Activated CD4-positive, alpha-beta memory T cell treated with anti-CD3 and anti-CD28 coated beads, Interleukin-2, amount 10 ng/mL, durations not matched to agents 7 days and 5 days (primary cell): Measurements from ENCODE around the gene TRPV6. TPM values are rescaled to one million over a fixed set of nuclear protein-coding genes. Genes with fewer than 3 reads are reported as not detected.

Experiments
- CTCF ChIA-PET: fragments of 350-600 bp; sonication (Branson Sonifier 250); formaldehyde crosslinking; loops from one replicate; lab custom pipeline; 2021; ENCODE audit warnings: antibody characterized with exemption, inconsistent platforms; lab: Charles Lee
- POLR2A ChIA-PET: fragments of 350-600 bp; sonication (Branson Sonifier 250); formaldehyde crosslinking; loops from one replicate; lab custom pipeline; 2021; ENCODE audit warnings: antibody characterized with exemption; lab: Charles Lee
- DNase-seq: peaks from one replicate; pipeline ENCODE4 v3.0.0-alpha.2; 2020
- H3K27ac Mint-ChIP-seq: one replicate; pipeline ENCODE4 v1.8.0; 2021; ENCODE audit warnings: mild to moderate bottlenecking, mixed read lengths
- H3K27me3 Mint-ChIP-seq: one replicate; pipeline ENCODE4 v1.8.0; 2021; ENCODE audit warnings: mixed read lengths
- H3K36me3 Mint-ChIP-seq: one replicate; pipeline ENCODE4 v1.8.0; 2021; ENCODE audit warnings: low read depth, mixed read lengths
- H3K4me1 Mint-ChIP-seq: one replicate; pipeline ENCODE4 v1.8.0; 2021; ENCODE audit warnings: mixed read lengths
- H3K4me3 Mint-ChIP-seq: one replicate; pipeline ENCODE4 v1.8.0; 2021; ENCODE audit warnings: mild to moderate bottlenecking, mixed read lengths
- H3K9me3 Mint-ChIP-seq: one replicate; pipeline ENCODE4 v1.8.0; 2021; ENCODE audit warnings: mixed read lengths
- total RNA-seq, 2 experiments: library from RNA; stranded (reverse); gene quantifications; one replicate each; pipeline ENCODE4 v1.2.3, GENCODE V29; 2021

The TRPV6 gene
- total RNA-seq, 2 experiments from 2014 or later: not detected

DNA sequence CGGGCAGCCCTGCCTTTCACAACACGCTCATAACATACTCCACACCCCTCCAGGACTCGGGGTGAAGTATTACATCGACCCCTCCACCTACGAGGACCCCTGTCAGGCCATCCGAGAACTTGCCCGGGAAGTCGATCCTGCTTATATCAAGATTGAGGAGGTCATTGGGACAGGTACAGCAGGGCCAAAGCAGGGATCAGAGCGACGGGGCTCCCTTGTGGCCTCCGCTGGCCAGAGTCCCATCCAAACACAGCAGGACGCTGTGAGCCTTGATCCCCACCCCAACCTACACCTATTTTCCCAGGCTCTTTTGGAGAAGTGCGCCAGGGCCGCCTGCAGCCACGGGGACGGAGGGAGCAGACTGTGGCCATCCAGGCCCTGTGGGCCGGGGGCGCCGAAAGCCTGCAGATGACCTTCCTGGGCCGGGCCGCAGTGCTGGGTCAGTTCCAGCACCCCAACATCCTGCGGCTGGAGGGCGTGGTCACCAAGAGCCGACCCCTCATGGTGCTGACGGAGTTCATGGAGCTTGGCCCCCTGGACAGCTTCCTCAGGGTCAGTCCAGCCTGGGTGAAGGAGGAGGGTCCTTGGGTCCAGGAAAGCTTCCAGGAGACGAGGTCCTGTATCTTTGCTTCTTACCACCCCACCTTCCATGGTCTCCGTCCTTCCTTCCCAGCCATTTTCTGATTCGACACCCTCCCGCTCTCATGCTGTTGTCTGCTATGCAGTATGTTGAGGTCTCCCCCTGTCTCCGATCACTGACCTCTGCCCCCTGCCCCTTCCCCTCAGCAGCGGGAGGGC, 17.2 kb downstream of the TRPV6 start:
- H3K36me3 Mint-ChIP-seq: no peaks in the 10 kb centered on the region
- no peaks in the 10 kb centered on the region for H3K4me1 Mint-ChIP-seq
- no peaks in the 10 kb centered on the region for H3K9me3 Mint-ChIP-seq
- no peak overlapping the region for H3K4me3 Mint-ChIP-seq
- peak; percentile 4 for DNase-seq
- H3K27me3 Mint-ChIP-seq: no peaks in the 10 kb centered on the region
- ChIA-PET POLR2A (no interaction called here), CTCF (interaction anchor here (1.5 kb wide), 1 partner anchor 11 kb away, joined by 7 read pairs; no protein-coding TSS in a partner anchor)
- no peak overlapping the region for H3K27ac Mint-ChIP-seq

DNA sequence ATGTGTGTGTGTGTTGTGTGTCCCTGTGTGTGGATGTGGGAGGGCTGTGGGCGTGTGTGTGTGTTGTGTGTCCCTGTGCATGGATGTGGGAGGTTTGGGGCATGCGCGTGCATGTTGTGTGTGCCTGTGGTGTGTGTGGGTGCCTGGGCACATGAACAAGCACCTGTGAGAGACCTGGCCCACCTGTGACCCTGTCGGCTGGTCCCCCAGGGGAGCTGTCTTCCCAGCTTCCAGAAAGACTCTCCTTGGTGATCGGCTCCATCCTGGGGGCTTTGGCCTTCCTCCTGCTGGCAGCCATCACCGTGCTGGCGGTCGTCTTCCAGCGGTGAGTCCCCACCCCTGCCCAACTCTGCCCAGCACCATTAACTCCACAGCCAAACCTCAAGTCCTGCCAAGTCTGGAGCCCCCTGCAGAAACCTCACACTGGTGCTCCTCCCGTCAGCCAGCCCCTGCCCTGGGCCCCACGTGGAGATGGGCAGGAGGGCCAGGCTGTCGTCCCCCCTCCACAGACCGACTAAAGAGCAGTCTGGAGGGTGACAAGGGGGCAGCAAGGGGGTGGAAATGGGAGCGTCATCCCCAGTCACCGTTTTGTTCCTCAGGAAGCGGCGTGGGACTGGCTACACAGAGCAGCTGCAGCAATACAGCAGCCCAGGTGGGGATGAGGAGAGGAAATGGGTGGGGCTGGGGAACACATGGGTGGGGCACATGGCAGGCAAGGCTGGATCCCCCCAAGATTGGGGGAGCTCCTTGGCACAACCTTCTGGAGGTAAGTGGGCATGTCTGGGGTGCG, 18.0 kb downstream of the TRPV6 start:
- no peak overlapping the region for H3K4me3 Mint-ChIP-seq
- H3K27ac Mint-ChIP-seq: no peak overlapping the region
- POLR2A ChIA-PET: no interaction called here
- H3K27me3 Mint-ChIP-seq: no peaks in the 10 kb centered on the region
- H3K9me3 Mint-ChIP-seq: no peaks in the 10 kb centered on the region
- no peaks in the 10 kb centered on the region for H3K36me3 Mint-ChIP-seq
- DNase-seq: peak; percentile 11
- CTCF ChIA-PET: interaction anchor here (1.9 kb wide), 1 partner anchor 264 kb away, joined by 4 read pairs; no protein-coding TSS in a partner anchor
- H3K4me1 Mint-ChIP-seq: no peaks in the 10 kb centered on the region

DNA sequence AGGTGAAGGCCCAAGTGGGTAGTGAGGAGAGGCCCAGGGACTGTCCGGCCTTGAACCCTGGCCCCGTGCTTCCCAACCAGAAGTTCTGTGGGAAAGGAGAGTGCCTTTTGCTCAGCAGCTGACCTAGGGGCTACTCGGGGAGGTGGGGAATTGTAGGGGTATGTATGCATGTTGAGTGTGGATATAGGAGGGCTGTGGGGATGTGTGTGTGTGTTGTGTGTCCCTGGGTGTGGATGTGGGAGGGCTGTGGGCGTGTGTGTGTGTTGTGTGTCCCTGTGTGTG, 18.5 kb downstream of the TRPV6 start:
- ChIA-PET POLR2A (no interaction called here), CTCF (interaction anchor here (1.7 to 1.9 kb wide), 2 partner anchors 235 to 263 kb away, joined by 4 to 6 read pairs; no protein-coding TSS in a partner anchor)
- no peaks in the 10 kb centered on the region for H3K4me1 Mint-ChIP-seq

DNA sequence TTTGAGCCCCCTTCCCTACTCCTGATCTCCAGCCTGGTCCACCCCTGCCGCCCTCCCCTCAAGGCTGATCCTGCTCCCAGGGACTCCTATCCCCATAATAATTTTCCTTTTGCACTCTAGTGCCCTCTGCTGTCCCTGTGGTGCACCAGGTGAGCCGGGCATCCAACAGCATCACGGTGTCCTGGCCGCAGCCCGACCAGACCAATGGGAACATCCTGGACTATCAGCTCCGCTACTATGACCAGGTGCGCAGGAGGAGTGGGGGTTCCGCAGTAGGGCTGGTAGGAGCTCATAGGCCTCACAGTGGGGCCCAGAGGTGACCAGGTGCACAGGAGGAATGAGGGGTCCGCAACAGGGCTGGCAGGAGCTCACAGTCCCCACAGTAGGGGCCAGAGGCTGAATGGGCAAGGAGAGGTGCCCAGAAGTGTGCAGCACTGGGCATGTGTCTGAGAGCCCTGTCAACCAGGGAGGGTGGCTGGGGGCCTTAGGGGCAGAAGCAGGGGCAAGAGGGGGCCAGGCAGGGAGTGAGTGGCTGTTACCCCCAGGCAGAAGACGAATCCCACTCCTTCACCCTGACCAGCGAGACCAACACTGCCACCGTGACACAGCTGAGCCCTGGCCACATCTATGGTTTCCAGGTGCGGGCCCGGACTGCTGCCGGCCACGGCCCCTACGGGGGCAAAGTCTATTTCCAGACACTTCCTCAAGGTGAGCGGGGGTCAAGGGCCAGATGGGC, 19.0 kb downstream of the TRPV6 start:
- Mint-ChIP-seq H3K9me3 (no peaks in the 10 kb centered on the region), H3K27ac (no peak overlapping the region), H3K27me3 (no peaks in the 10 kb centered on the region), H3K4me3 (no peak overlapping the region), H3K36me3 (no peaks in the 10 kb centered on the region), H3K4me1 (no peaks in the 10 kb centered on the region)
- DNase-seq: peak; percentile 18
- CTCF ChIA-PET: interaction anchor here (0.6 to 1.9 kb wide), 9 partner anchors 9 to 520 kb away, joined by 3 to 6 read pairs (median 4); no protein-coding TSS in a partner anchor
- POLR2A ChIA-PET: no interaction called here

More for the DNA sequence above, 18.5 kb downstream of the TRPV6 start:
- no peak overlapping the region for H3K4me3 Mint-ChIP-seq
- H3K27me3 Mint-ChIP-seq: no peaks in the 10 kb centered on the region
- no peak for DNase-seq
- H3K27ac Mint-ChIP-seq: no peak overlapping the region
- no peaks in the 10 kb centered on the region for H3K9me3 Mint-ChIP-seq
- H3K36me3 Mint-ChIP-seq: no peaks in the 10 kb centered on the region

DNA sequence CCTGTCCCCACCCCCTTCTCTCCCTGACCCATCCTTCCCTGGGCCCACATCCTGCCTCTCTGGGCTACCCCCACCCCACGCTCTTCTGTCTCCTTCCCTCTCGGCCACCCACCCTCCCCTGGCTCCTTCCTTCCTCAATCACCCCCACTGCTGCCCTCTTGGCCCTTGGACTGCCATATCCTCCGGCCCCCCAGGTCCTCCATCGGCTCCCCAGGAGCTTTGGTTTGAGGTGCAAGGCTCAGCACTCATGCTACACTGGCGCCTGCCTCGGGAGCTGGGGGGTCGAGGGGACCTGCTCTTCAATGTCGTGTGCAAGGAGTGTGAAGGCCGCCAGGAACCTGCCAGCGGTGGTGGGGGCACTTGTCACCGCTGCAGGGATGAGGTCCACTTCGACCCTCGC, 19.8 kb downstream of the TRPV6 start:
- Mint-ChIP-seq H3K27me3 (no peaks in the 10 kb centered on the region), H3K9me3 (no peaks in the 10 kb centered on the region), H3K36me3 (no peaks in the 10 kb centered on the region), H3K4me1 (no peaks in the 10 kb centered on the region), H3K4me3 (no peak overlapping the region), H3K27ac (no peak overlapping the region)
- POLR2A ChIA-PET: no interaction called here
- CTCF ChIA-PET: interaction anchor here (0.6 to 1.7 kb wide), 8 partner anchors 8 to 521 kb away, joined by 3 to 6 read pairs (median 4); no protein-coding TSS in a partner anchor
- DNase-seq: peak; percentile 11

DNA sequence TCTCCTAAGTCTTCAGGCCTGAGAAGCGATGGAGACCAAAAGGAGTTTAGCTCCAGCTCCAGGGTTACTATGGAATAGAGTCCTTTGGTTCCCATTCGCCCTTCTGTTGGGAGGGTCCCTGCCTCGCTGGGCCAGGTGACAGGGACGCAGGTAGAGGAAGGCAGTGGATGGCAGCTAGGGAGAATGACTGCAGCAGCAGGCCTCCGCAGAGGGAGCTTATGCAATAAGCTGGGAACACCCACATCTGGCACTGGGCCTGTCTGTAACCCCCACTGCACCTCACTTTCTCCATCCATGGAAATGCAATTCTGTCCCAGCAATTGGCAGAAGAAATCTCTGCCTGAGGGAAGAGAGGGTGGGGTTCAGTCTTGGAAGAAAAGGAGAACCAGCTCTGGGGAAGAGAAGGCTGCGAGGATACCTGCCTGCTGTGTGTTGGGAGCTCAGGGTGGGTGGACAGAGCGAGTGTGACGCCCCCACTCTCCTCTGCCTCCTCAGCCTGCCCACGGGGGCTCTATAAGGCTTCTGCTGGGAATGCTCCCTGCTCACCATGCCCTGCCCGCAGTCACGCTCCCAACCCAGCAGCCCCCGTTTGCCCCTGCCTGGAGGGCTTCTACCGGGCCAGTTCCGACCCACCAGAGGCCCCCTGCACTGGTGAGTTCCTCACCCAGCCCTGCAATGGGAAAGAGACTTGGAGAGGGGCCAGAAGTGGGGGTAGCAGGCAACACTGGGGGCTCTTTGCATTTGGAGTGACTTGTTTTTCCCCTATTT, 20.4 kb downstream of the TRPV6 start:
- H3K4me1 Mint-ChIP-seq: no peaks in the 10 kb centered on the region
- peak; percentile 9 for DNase-seq
- ChIA-PET CTCF (interaction anchor here (0.7 to 1.7 kb wide), 6 partner anchors 8 to 249 kb away, joined by 3 to 6 read pairs (median 3); no protein-coding TSS in a partner anchor), POLR2A (no interaction called here)
- H3K4me3 Mint-ChIP-seq: no peak overlapping the region
- peaks cover 4% of the 10 kb centered on the region for H3K27me3 Mint-ChIP-seq
- H3K27ac Mint-ChIP-seq: no peak overlapping the region
- no peaks in the 10 kb centered on the region for H3K36me3 Mint-ChIP-seq
- H3K9me3 Mint-ChIP-seq: no peaks in the 10 kb centered on the region

DNA sequence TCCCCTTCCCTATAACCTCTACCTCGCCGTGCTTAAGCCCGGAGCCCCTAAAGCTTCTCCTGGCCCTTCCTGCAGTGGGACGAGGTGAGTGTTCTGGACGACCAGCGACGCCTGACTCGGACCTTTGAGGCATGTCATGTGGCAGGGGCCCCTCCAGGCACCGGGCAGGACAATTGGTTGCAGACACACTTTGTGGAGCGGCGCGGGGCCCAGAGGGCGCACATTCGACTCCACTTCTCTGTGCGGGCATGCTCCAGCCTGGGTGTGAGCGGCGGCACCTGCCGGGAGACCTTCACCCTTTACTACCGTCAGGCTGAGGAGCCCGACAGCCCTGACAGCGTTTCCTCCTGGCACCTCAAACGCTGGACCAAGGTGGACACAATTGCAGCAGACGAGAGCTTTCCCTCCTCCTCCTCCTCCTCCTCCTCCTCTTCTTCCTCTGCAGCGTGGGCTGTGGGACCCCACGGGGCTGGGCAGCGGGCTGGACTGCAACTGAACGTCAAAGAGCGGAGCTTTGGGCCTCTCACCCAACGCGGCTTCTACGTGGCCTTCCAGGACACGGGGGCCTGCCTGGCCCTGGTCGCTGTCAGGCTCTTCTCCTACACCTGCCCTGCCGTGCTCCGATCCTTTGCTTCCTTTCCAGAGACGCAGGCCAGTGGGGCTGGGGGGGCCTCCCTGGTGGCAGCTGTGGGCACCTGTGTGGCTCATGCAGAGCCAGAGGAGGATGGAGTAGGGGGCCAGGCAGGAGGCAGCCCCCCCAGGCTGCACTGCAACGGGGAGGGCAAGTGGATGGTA, 21.5 kb downstream of the TRPV6 start:
- Mint-ChIP-seq H3K4me3 (no peak overlapping the region), H3K27me3 (peaks cover 4% of the 10 kb centered on the region), H3K4me1 (no peaks in the 10 kb centered on the region), H3K36me3 (no peaks in the 10 kb centered on the region), H3K27ac (no peak overlapping the region), H3K9me3 (no peaks in the 10 kb centered on the region)
- POLR2A ChIA-PET: no interaction called here
- peak; percentile 14 for DNase-seq
- CTCF ChIA-PET: interaction anchor here (1.2 to 1.4 kb wide), 2 partner anchors 9 to 12 kb away, joined by 3 to 5 read pairs; no protein-coding TSS in a partner anchor

DNA sequence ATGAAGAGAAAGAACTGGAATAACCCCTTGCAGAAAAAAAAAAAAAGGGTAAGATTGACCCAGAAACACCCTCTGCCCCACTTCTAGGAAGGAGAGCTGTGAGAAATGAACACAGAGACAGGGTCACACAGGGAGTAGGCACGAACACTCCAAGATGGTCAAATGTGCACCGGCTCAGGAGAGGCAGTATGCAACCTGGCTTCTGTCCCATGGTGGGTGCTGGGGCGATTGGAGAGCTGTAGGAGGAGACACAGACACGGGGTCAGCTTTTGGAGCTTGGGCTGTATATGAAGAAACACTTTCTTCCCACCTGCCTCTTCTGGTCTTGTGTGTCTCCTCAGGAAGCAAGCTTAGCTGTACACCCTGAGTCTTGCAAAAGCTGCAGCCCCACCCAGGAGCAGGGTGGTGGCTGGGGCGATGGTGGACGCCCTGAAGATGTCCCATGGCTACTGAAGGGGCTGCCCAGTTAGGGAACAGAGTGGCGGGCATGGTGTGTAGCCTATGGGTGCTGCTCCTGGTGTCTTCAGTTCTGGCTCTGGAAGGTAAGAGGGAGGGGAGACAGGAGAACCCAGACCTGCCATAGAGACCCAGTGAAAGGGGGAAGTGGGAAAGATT, 22.7 kb downstream of the TRPV6 start:
- no peaks in the 10 kb centered on the region for H3K36me3 Mint-ChIP-seq
- H3K27ac Mint-ChIP-seq: no peak overlapping the region
- CTCF ChIA-PET: interaction anchor here (0.6 to 0.8 kb wide), 3 partner anchors 10 to 12 kb away, joined by 3 to 4 read pairs (median 3); no protein-coding TSS in a partner anchor

DNA sequence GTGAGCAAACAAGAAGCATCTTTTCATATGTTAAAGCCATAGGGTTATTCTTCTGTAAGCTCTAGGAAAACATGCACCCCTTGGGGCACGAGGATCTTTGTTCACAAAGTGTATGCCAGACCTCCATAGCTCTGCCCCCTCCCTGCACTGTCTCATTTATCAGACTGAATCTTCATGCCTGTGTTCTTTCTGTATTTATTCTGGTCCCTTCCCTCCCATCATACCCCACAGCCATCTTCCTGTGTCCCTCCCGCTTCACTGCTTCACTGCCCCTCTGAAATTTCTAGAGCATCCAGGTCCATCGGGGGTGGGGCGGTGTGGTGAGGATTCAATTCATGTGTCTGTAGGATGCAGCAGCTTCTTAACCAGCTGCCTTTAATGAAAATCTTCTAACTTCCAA, 23.2 kb downstream of the TRPV6 start:
- no peak overlapping the region for H3K27ac Mint-ChIP-seq
- peaks cover 4% of the 10 kb centered on the region for H3K27me3 Mint-ChIP-seq
- CTCF ChIA-PET: interaction anchor here (0.6 kb wide), 1 partner anchor 12 kb away, joined by 4 read pairs; no protein-coding TSS in a partner anchor
- DNase-seq: peak; percentile 14
- no peaks in the 10 kb centered on the region for H3K4me1 Mint-ChIP-seq
- no peaks in the 10 kb centered on the region for H3K9me3 Mint-ChIP-seq
- POLR2A ChIA-PET: no interaction called here
- no peak overlapping the region for H3K4me3 Mint-ChIP-seq
- H3K36me3 Mint-ChIP-seq: no peaks in the 10 kb centered on the region

More for the DNA sequence above, 22.7 kb downstream of the TRPV6 start:
- POLR2A ChIA-PET: no interaction called here
- H3K9me3 Mint-ChIP-seq: no peaks in the 10 kb centered on the region
- no peaks in the 10 kb centered on the region for H3K4me1 Mint-ChIP-seq
- peak; percentile 15 for DNase-seq
- peaks cover 4% of the 10 kb centered on the region for H3K27me3 Mint-ChIP-seq
- H3K4me3 Mint-ChIP-seq: no peak overlapping the region

DNA sequence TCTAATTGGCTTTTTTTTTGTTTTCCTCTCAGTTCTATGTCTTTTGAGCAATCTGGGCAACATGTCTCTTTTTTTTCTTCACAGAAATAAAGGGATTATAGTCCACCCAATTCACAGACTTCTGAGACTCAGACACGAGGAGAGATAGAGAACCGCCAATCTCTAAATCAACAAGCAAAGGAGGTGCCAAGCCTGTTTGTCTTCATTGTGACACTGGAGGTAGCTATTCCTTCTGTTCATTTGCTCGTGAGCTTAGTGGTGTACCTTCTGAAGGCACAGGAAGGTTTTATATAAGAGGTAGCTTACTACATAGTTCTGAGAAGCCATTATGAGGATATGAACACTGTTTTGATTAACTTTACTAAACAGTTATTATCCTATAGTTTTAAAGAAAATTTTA, 24.6 kb downstream of the TRPV6 start:
- CTCF ChIA-PET: interaction anchor here (0.6 to 1.4 kb wide), 4 partner anchors 12 to 345 kb away, joined by 3 to 4 read pairs (median 4); no protein-coding TSS in a partner anchor
- no peak overlapping the region for H3K4me3 Mint-ChIP-seq
- H3K4me1 Mint-ChIP-seq: no peaks in the 10 kb centered on the region
- no peak overlapping the region for H3K27ac Mint-ChIP-seq
- POLR2A ChIA-PET: no interaction called here
- peaks cover 14% of the 10 kb centered on the region for H3K27me3 Mint-ChIP-seq
- H3K36me3 Mint-ChIP-seq: no peaks in the 10 kb centered on the region
- DNase-seq: no peak
- H3K9me3 Mint-ChIP-seq: no peaks in the 10 kb centered on the region

DNA sequence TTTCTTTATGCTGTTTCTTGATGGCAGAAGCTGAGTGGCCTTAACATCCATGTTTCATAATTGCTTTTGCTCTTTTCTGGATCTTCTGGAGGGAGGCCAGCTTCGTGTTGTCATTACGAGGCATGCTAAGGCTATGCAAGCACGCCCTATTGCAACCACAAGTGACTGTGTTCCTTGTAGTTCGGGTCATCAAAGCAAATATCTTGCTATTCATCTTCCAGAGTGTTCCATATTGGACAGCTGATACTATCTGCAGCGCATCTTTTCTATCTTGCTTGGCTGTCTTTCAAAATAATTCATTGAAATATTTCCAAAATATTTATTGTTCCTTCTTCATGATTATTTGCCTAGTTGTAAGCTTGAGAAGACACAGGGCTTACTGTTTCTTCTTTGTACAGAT, 25.7 kb downstream of the TRPV6 start:
- ChIA-PET CTCF (no interaction called here), POLR2A (no interaction called here)
- no peaks in the 10 kb centered on the region for H3K9me3 Mint-ChIP-seq
- peaks cover 17% of the 10 kb centered on the region for H3K27me3 Mint-ChIP-seq
- no peaks in the 10 kb centered on the region for H3K36me3 Mint-ChIP-seq
- no peak overlapping the region for H3K27ac Mint-ChIP-seq
- H3K4me1 Mint-ChIP-seq: no peaks in the 10 kb centered on the region
- H3K4me3 Mint-ChIP-seq: no peak overlapping the region
- no peak for DNase-seq
